HepG2 (cell line): ENCODE results near the gene ELOVL2. TPM values are rescaled to one million over a fixed set of nuclear protein-coding genes. Genes with fewer than 3 reads are reported as not detected.

Experiments
- ATAC-seq: fragments of 200-7000 bp; cut with Tn5 transposase; 3 replicates; pipeline ENCODE4 v1.9.1; 2020; ENCODE audit warnings: mild to moderate bottlenecking, moderate library complexity
- BruUV-seq: library from RNA; stranded (reverse); fragments of 400-500 nt; replicated peaks from 2 replicates; lab custom pipeline; 2021; lab: Mats Ljungman, UMichigan
- CTCF ChIA-PET: fragments of 300-600 bp; formaldehyde crosslinking; extraction: SDS; loops from one replicate; lab custom pipeline; 2021; ENCODE audit warnings: low total read pairs, inconsistent platforms, low intra/inter-chr PET ratio; lab: Yijun Ruan, JAX
- POLR2A ChIA-PET: fragments of 350-600 bp; sonication (Branson Sonifier 250); formaldehyde crosslinking; loops from one replicate; lab custom pipeline; 2020; ENCODE audit warnings: antibody characterized with exemption, inconsistent platforms; lab: Yijun Ruan, JAX
- DNase-seq: peaks from one replicate; pipeline ENCODE4 v3.0.0-alpha.2; 2015; ENCODE audit warnings: low spot score
- FAIRE-seq: peaks from 3 replicates; lab custom pipeline; 2011; peaks lifted over from hg19 to GRCh38; lab: Jason Lieb, UNC
- H2AFZ ChIP-seq: one replicate; pipeline ENCODE4 v1.6.1; 2011; ENCODE audit warnings: low read length, inconsistent platforms
- H3K27ac ChIP-seq: fragments of 300-600 bp; 3 replicates; pipeline ENCODE4 v1.8.0; 2011; ENCODE audit warnings: mixed run types, mild to moderate bottlenecking, mixed read lengths, low read length, inconsistent platforms; ENCODE audit not compliant: insufficient read depth; ENCODE audit errors: extremely low read length
- H3K27me3 ChIP-seq, 2 experiments: fragments of 200-600 bp in 1 of 2; 2 replicates in 1 of 2; 3 replicates in 1 of 2; pipeline versions ENCODE4 v1.6.0 to v1.8.0; 2011; ENCODE audit warnings: low read length in 2 of 2, mild to moderate bottlenecking in 2 of 2, moderate library complexity in 2 of 2, inconsistent platforms in 1 of 2; ENCODE audit not compliant: insufficient read depth in 2 of 2, control insufficient read depth in 1 of 2
- H3K36me3 ChIP-seq, 2 experiments: fragments of 200-600 bp in 1 of 2; replicated peaks in 1 of 2; 2 replicates in 1 of 2; 3 replicates in 1 of 2; pipeline versions ENCODE4 v1.5.1 to v1.8.0; 2011; ENCODE audit warnings: low read length in 2 of 2, inconsistent platforms in 1 of 2; ENCODE audit not compliant: insufficient read depth in 2 of 2, control insufficient read depth in 1 of 2
- H3K4me1 ChIP-seq: 2 replicates; pipeline ENCODE4 v1.5.1; 2012; ENCODE audit warnings: low read length, inconsistent platforms; ENCODE audit not compliant: insufficient read depth
- H3K4me2 ChIP-seq: 2 replicates; pipeline ENCODE4 v1.6.0; 2011; ENCODE audit warnings: low read depth, low read length, inconsistent platforms
- H3K4me3 ChIP-seq, 3 experiments: fragments of 200-600 bp in 1 of 3; sonication (generic), shearing (Covaris generic) in 1 of 3; replicated peaks in 1 of 3; 2 replicates each; pipeline ENCODE4 v1.5.1; 2011 to 2016; ENCODE audit warnings: low read length in 3 of 3, inconsistent platforms in 2 of 3, low read depth in 2 of 3, mild to moderate bottlenecking in 2 of 3, control low read depth in 1 of 3, mixed read lengths in 1 of 3; ENCODE audit not compliant: insufficient read depth in 1 of 3
- H3K79me2 ChIP-seq: one replicate; pipeline ENCODE4 v1.6.1; 2011; ENCODE audit warnings: low read length, inconsistent platforms; ENCODE audit not compliant: insufficient read depth
- H3K9ac ChIP-seq: 2 replicates; pipeline ENCODE4 v1.6.0; 2011; ENCODE audit warnings: mild to moderate bottlenecking, low read depth, low read length, inconsistent platforms; ENCODE audit not compliant: insufficient read depth
- H3K9me3 ChIP-seq: 2 replicates; pipeline ENCODE4 v1.5.1; 2012; ENCODE audit warnings: mild to moderate bottlenecking, low read length
- H4K20me1 ChIP-seq: 2 replicates; pipeline ENCODE4 v1.6.0; 2011; ENCODE audit warnings: inconsistent platforms, mild to moderate bottlenecking, low read length, moderate library complexity; ENCODE audit not compliant: insufficient read depth
- ARHGAP35 ChIP-seq: sonication (generic); formaldehyde crosslinking; IDR thresholded peaks from 2 replicates; pipeline ENCODE4 v1.9.0; 2022; ENCODE audit warnings: mild to moderate bottlenecking, inconsistent platforms, moderate library complexity, missing genetic modification reagents, borderline replicate concordance
- XBP1 ChIP-seq: sonication (generic); formaldehyde crosslinking; IDR thresholded peaks from 2 replicates; pipeline ENCODE4 v1.5.0; 2020; ENCODE audit warnings: missing genetic modification reagents
- ZNF691 ChIP-seq: sonication (generic); formaldehyde crosslinking; IDR thresholded peaks from 2 replicates; pipeline ENCODE4 v1.4.0; 2020; ENCODE audit warnings: missing genetic modification reagents, low read depth, mild to moderate bottlenecking, borderline replicate concordance
- WGBS: methylation state at CpG from one replicate; pipeline ENCODE4 v1.1.6; 2017; ENCODE audit warnings: low lambda C conversion rate; 5-methylcytosine and 5-hydroxymethylcytosine counted together
- in situ Hi-C: cut with HindIII; loops from 2 replicates; pipeline ENCODE4 v1.10.0; 2017; ENCODE audit warnings: low pct_unique_long_range_greater_than_20kb; ENCODE audit not compliant: extremely low pct_ligation_motif_present
- intact Hi-C: fragments of 100-400 bp; cut with micrococcal nuclease; formaldehyde crosslinking; loops from one replicate; pipeline ENCODE4 v1.10.0; 2022; ENCODE audit not compliant: unreplicated experiment
- polyA plus RNA-seq, 8 experiments: library from polyadenylated mRNA; depleted of rRNA in 3 of 8; stranded (reverse) in 7 of 8; unstranded in 1 of 8; fragments of >200 nt; fragmentation: Illumina TruSeq in 4 of 8; extraction: Trizol in 4 of 8; gene quantifications; 2 replicates each; pipeline versions ENCODE4 v1.2.1 to v1.2.3, GENCODE V29; 2011 to 2016; ENCODE audit warnings: low read depth in 4 of 8, missing spikeins in 1 of 8, mixed read lengths in 1 of 8; ENCODE audit not compliant: insufficient read depth in 1 of 8
- total RNA-seq, 5 experiments: library from RNA; depleted of rRNA; stranded (reverse); fragments of >200 nt; fragmentation: Illumina TruSeq; extraction: Trizol; gene quantifications; 2 replicates each; pipeline ENCODE4 v1.2.3, GENCODE V29; 2016; ENCODE audit warnings: low read depth in 1 of 5
- TF ChIP-seq, protein P1 (sequence below): sonication (generic); formaldehyde crosslinking; IDR thresholded peaks from 2 replicates; pipeline ENCODE4 v1.5.1; 2020; ENCODE audit warnings: mild to moderate bottlenecking, missing genetic modification reagents
- TF ChIP-seq, protein P2 (sequence below): sonication (generic); formaldehyde crosslinking; IDR thresholded peaks from 2 replicates; pipeline ENCODE4 v1.9.0; 2021; ENCODE audit warnings: missing genetic modification reagents, borderline replicate concordance

Gene ELOVL2
- total and polyA plus RNA-seq, 2 of the 13 experiments (the other 11 are each of a cell fraction or from before 2014, with no cell fraction given), result 43.6 to 65.4 TPM

GRCh38 chr6:11027565-11028110, 16.5 kb downstream of the ELOVL2 start:
- CTCF ChIA-PET, result interaction anchor here (1.6 kb wide), 1 partner anchor 17 kb away, joined by 4 read pairs; the partner anchor contains the start of gene ELOVL2
- POLR2A ChIA-PET, result interaction anchor here (1.1 to 1.6 kb wide), 2 partner anchors 11 to 15 kb away, joined by 5 read pairs; no protein-coding TSS in a partner anchor
- no peak overlapping the region for H3K4me3 ChIP-seq
- no peak overlapping the region for H2AFZ ChIP-seq
- no peaks in the 10 kb centered on the region for H3K9me3 ChIP-seq
- H3K27me3 ChIP-seq, result no peaks in the 10 kb centered on the region
- WGBS, result 97% methylated on average over 4 of the region's 4 CpGs
- in situ Hi-C loops, result no loop called here
- no peak for DNase-seq
- ATAC-seq, result no peak
- TF ChIP-seq ZNF691 (no peak), XBP1 (CRISPR knock-in tag) (no peak), ARHGAP35 (CRISPR knock-in tag) (no peak)
- TF ChIP-seq, protein P1, sequence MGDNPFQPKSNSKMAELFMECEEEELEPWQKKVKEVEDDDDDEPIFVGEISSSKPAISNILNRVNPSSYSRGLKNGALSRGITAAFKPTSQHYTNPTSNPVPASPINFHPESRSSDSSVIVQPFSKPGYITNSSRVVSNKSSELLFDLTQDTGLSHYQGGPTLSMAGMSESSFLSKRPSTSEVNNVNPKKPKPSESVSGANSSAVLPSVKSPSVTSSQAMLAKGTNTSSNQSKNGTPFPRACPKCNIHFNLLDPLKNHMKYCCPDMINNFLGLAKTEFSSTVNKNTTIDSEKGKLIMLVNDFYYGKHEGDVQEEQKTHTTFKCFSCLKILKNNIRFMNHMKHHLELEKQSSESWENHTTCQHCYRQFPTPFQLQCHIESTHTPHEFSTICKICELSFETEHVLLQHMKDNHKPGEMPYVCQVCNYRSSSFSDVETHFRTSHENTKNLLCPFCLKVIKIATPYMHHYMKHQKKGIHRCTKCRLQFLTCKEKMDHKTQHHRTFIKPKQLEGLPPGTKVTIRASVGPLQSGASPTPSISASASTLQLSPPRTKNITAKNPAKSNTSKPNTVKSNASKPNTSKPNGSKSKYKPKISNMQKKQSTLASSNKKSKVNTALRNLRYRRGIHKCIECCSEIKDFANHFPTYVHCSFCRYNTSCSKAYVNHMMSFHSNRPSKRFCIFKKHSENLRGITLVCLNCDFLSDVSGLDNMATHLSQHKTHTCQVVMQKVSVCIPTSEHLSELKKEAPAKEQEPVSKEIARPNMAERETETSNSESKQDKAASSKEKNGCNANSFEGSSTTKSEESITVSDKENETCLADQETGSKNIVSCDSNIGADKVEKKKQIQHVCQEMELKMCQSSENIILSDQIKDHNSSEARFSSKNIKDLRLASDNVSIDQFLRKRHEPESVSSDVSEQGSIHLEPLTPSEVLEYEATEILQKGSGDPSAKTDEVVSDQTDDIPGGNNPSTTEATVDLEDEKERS (CRISPR knock-in tag), result no peak
- TF ChIP-seq, protein P2, sequence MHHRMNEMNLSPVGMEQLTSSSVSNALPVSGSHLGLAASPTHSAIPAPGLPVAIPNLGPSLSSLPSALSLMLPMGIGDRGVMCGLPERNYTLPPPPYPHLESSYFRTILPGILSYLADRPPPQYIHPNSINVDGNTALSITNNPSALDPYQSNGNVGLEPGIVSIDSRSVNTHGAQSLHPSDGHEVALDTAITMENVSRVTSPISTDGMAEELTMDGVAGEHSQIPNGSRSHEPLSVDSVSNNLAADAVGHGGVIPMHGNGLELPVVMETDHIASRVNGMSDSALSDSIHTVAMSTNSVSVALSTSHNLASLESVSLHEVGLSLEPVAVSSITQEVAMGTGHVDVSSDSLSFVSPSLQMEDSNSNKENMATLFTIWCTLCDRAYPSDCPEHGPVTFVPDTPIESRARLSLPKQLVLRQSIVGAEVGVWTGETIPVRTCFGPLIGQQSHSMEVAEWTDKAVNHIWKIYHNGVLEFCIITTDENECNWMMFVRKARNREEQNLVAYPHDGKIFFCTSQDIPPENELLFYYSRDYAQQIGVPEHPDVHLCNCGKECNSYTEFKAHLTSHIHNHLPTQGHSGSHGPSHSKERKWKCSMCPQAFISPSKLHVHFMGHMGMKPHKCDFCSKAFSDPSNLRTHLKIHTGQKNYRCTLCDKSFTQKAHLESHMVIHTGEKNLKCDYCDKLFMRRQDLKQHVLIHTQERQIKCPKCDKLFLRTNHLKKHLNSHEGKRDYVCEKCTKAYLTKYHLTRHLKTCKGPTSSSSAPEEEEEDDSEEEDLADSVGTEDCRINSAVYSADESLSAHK, result no peak
- peaks cover 41% of the 10 kb centered on the region for H3K4me1 ChIP-seq
- no peak for FAIRE-seq
- H3K79me2 ChIP-seq, result peaks cover 84% of the 10 kb centered on the region
- H3K4me2 ChIP-seq, result no peak overlapping the region
- intact Hi-C loops, result no loop called here
- H3K36me3 ChIP-seq, result peaks cover 0 to 3% of the 10 kb centered on the region in 2 experiments; a peak in 1 of 5 replicates
- H3K27ac ChIP-seq, result no peak overlapping the region
- no peak overlapping the region for H3K9ac ChIP-seq
- BruUV-seq, result no TSS peak
- H4K20me1 ChIP-seq, result no peaks in the 10 kb centered on the region
